Panc1 (cell line): ENCODE measurements around the gene HTR4. TPM values are rescaled to one million over a fixed set of nuclear protein-coding genes. Genes with fewer than 3 reads are reported as not detected.

Experiments
- ATAC-seq: fragments of 200-7000 bp; cut with Tn5 transposase; 2 replicates; pipeline ENCODE4 v1.9.1; 2020; ENCODE audit warnings: mild to moderate bottlenecking, moderate library complexity
- BruUV-seq: library from RNA; stranded (reverse); fragments of 400-500 nt; replicated peaks from 2 replicates; lab custom pipeline; 2021; lab: Mats Ljungman, UMichigan
- CTCF ChIA-PET: fragments of 300-600 bp; sonication (Branson Sonifier 250); formaldehyde crosslinking; loops from one replicate; lab custom pipeline; 2022; ENCODE audit warnings: antibody characterized with exemption; lab: Charles Lee
- POLR2A ChIA-PET: fragments of 300-600 bp; sonication (Branson Sonifier 250); formaldehyde crosslinking; loops from one replicate; lab custom pipeline; 2022; ENCODE audit warnings: antibody characterized with exemption; lab: Charles Lee
- DNase-seq: peaks from one replicate; pipeline ENCODE4 v3.0.0-alpha.2; 2010; ENCODE audit warnings: low read depth, low spot score
- H3K27ac ChIP-seq: 2 replicates; pipeline ENCODE4 v1.5.1; 2011; ENCODE audit warnings: mild to moderate bottlenecking, low read length, inconsistent platforms
- H3K27me3 ChIP-seq: fragments of 200-500 bp; sonication (Bioruptor generic); 2 replicates; pipeline ENCODE4 v1.6.0; 2014; ENCODE audit warnings: low read length, inconsistent platforms; ENCODE audit not compliant: control insufficient read depth, insufficient read depth
- H3K36me3 ChIP-seq: fragments of 200-500 bp; sonication (Bioruptor generic); 2 replicates; pipeline ENCODE4 v1.5.1; 2014; ENCODE audit warnings: inconsistent platforms, mild to moderate bottlenecking, low read length, moderate library complexity; ENCODE audit not compliant: control insufficient read depth, insufficient read depth
- H3K4me1 ChIP-seq: 2 replicates; pipeline ENCODE4 v1.5.1; 2011; ENCODE audit warnings: inconsistent platforms, mild to moderate bottlenecking, low read length, moderate library complexity; ENCODE audit not compliant: control insufficient read depth, insufficient read depth
- H3K4me3 ChIP-seq, 2 experiments: 2 replicates each; pipeline ENCODE4 v1.5.1; 2011 to 2012; ENCODE audit warnings: low read depth in 2 of 2, low read length in 2 of 2, mild to moderate bottlenecking in 2 of 2, inconsistent platforms in 1 of 2, moderate library complexity in 1 of 2
- H3K9me3 ChIP-seq: fragments of 200-500 bp; sonication (Bioruptor generic); 2 replicates; pipeline ENCODE4 v1.5.1; 2014; ENCODE audit warnings: low read depth, mild to moderate bottlenecking, inconsistent platforms, low read length, moderate library complexity; ENCODE audit not compliant: control insufficient read depth, insufficient read depth
- POLR2AphosphoS5 ChIP-seq: IDR thresholded peaks from 2 replicates; pipeline ENCODE4 v1.6.1; 2012; ENCODE audit warnings: mild to moderate bottlenecking, low read depth, low read length, moderate library complexity
- SIN3A ChIP-seq: IDR thresholded peaks from 2 replicates; pipeline ENCODE4 v1.6.1; 2012; ENCODE audit warnings: low read depth, mild to moderate bottlenecking, low read length, moderate library complexity, borderline replicate concordance; ENCODE audit not compliant: insufficient read depth
- TCF7L2 ChIP-seq: IDR thresholded peaks from 2 replicates; pipeline ENCODE4 v1.6.1; 2011; ENCODE audit warnings: mild to moderate bottlenecking, low read depth, low read length, inconsistent platforms
- in situ Hi-C: cut with HindIII; loops from 2 replicates; pipeline ENCODE4 v1.10.0; 2016; ENCODE audit warnings: low sequenced_read_pairs, low pct_unique_long_range_greater_than_20kb
- intact Hi-C: fragments of 100-400 bp; cut with micrococcal nuclease; formaldehyde crosslinking; loops from one replicate; pipeline ENCODE4 v1.10.0; 2022; ENCODE audit not compliant: unreplicated experiment
- total RNA-seq: library from RNA; stranded (reverse); gene quantifications from one replicate; pipeline ENCODE4 v1.2.1, GENCODE V29; 2021; ENCODE audit not compliant: unreplicated experiment
- TF ChIP-seq, protein P1 (sequence below), 2 experiments: IDR thresholded peaks; 2 replicates each; pipeline ENCODE4 v1.6.1; 2011 to 2012; ENCODE audit warnings: low read depth in 2 of 2, control low read depth in 1 of 2, low read length in 1 of 2, mild to moderate bottlenecking in 1 of 2, moderate library complexity in 1 of 2; ENCODE audit not compliant: insufficient read depth in 1 of 2
- TF ChIP-seq, protein P2 (sequence below): fragments of 450-650 bp; IDR thresholded peaks from 2 replicates; pipeline ENCODE4 v1.5.1; 2017; ENCODE audit warnings: mild to moderate bottlenecking

Gene HTR4
- total RNA-seq, 1 experiment from 2014 or later, result not detected

- in situ Hi-C loops (no loop called here), intact Hi-C loops (no loop called here)
- H3K4me3 ChIP-seq, result no peak overlapping the region
- H3K36me3 ChIP-seq, result no peaks in the 10 kb centered on the region
- H3K4me1 ChIP-seq, result no peaks in the 10 kb centered on the region
- H3K9me3 ChIP-seq, result no peaks in the 10 kb centered on the region
- H3K27ac ChIP-seq, result no peak overlapping the region
- TF ChIP-seq, protein P1, sequence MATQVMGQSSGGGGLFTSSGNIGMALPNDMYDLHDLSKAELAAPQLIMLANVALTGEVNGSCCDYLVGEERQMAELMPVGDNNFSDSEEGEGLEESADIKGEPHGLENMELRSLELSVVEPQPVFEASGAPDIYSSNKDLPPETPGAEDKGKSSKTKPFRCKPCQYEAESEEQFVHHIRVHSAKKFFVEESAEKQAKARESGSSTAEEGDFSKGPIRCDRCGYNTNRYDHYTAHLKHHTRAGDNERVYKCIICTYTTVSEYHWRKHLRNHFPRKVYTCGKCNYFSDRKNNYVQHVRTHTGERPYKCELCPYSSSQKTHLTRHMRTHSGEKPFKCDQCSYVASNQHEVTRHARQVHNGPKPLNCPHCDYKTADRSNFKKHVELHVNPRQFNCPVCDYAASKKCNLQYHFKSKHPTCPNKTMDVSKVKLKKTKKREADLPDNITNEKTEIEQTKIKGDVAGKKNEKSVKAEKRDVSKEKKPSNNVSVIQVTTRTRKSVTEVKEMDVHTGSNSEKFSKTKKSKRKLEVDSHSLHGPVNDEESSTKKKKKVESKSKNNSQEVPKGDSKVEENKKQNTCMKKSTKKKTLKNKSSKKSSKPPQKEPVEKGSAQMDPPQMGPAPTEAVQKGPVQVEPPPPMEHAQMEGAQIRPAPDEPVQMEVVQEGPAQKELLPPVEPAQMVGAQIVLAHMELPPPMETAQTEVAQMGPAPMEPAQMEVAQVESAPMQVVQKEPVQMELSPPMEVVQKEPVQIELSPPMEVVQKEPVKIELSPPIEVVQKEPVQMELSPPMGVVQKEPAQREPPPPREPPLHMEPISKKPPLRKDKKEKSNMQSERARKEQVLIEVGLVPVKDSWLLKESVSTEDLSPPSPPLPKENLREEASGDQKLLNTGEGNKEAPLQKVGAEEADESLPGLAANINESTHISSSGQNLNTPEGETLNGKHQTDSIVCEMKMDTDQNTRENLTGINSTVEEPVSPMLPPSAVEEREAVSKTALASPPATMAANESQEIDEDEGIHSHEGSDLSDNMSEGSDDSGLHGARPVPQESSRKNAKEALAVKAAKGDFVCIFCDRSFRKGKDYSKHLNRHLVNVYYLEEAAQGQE (IDR thresholded peaks at IDR 0.05; ENCODE audit: insufficient read depth in 1 of 2, low read depth in 2 of 2, low read length in 1 of 2), result no peak
- TF ChIP-seq SIN3A (no peak), TCF7L2 (no peak), POLR2AphosphoS5 (no peak)
- TF ChIP-seq, protein P2, sequence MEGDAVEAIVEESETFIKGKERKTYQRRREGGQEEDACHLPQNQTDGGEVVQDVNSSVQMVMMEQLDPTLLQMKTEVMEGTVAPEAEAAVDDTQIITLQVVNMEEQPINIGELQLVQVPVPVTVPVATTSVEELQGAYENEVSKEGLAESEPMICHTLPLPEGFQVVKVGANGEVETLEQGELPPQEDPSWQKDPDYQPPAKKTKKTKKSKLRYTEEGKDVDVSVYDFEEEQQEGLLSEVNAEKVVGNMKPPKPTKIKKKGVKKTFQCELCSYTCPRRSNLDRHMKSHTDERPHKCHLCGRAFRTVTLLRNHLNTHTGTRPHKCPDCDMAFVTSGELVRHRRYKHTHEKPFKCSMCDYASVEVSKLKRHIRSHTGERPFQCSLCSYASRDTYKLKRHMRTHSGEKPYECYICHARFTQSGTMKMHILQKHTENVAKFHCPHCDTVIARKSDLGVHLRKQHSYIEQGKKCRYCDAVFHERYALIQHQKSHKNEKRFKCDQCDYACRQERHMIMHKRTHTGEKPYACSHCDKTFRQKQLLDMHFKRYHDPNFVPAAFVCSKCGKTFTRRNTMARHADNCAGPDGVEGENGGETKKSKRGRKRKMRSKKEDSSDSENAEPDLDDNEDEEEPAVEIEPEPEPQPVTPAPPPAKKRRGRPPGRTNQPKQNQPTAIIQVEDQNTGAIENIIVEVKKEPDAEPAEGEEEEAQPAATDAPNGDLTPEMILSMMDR, result no peak
- peaks cover 14% of the 10 kb centered on the region for H3K27me3 ChIP-seq
- ChIA-PET POLR2A (no interaction called here), CTCF (no interaction called here)
- DNase-seq, result no peak
- no peak for ATAC-seq
- BruUV-seq, result no TSS peak
Measured at GRCh38 chr5:148684528-148684927, 30.2 kb upstream of the HTR4 start.

DNA sequence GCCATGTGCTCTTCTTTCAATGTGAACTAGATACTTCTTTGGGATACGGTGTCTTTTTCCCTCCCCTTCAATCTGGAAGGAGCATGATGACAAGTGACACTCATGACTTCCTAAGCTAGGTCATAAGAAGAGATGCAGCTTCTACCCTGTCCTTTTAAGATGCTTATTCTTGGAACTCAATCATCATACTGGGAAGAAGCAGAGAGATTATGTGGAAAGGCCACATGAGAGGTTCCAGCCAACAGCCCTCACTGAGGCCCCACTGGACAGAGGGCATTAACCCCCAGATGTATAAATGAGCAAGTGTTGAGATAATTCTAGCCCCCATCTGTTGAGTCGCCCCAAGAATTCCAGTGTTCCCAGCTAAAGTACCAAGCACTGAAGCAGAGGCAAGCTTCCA lies 29.3 kb upstream of the HTR4 start:
- no peaks in the 10 kb centered on the region for H3K36me3 ChIP-seq
- no peak overlapping the region for H3K27ac ChIP-seq
- CTCF ChIA-PET, result no interaction called here
- H3K4me3 ChIP-seq, result no peak overlapping the region
- TF ChIP-seq, protein P2, result no peak
- TF ChIP-seq TCF7L2, result no peak
- TF ChIP-seq, protein P1 (IDR thresholded peaks at IDR 0.05; ENCODE audit: insufficient read depth in 1 of 2, low read depth in 2 of 2, low read length in 1 of 2), result no peak
- no peak for TF ChIP-seq SIN3A
- no peak for TF ChIP-seq POLR2AphosphoS5
- ATAC-seq (no peak), DNase-seq (no peak)
- in situ Hi-C loops (no loop called here), intact Hi-C loops (no loop called here)
- POLR2A ChIA-PET, result no interaction called here
- no TSS peak for BruUV-seq
- H3K4me1 ChIP-seq, result no peaks in the 10 kb centered on the region
- H3K9me3 ChIP-seq, result no peaks in the 10 kb centered on the region
- H3K27me3 ChIP-seq, result peaks cover 14% of the 10 kb centered on the region
